ENCODE data around the gene CACNA1F.

DNA sequence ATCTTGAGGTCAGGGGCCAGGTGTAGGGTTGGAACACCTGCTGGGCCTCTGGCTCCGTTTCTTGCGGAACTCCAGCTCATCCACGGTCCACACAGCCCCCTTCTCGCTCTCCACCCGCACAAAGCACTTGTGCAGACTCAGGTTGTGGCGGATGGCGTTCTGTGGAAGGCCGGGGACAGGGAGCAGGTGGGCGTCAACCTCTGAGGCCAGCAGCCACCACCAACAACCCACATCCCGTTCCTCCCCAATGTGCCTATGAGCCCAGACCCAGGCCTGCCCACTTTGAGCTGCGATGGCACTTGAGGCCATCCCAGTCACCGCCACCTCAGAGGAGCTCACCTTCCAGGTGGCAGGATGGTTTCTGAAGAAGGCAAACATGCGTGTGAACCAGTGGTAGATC is 18.2 kb upstream of the CACNA1F start:
- TF ChIP-seq, protein P1, sequence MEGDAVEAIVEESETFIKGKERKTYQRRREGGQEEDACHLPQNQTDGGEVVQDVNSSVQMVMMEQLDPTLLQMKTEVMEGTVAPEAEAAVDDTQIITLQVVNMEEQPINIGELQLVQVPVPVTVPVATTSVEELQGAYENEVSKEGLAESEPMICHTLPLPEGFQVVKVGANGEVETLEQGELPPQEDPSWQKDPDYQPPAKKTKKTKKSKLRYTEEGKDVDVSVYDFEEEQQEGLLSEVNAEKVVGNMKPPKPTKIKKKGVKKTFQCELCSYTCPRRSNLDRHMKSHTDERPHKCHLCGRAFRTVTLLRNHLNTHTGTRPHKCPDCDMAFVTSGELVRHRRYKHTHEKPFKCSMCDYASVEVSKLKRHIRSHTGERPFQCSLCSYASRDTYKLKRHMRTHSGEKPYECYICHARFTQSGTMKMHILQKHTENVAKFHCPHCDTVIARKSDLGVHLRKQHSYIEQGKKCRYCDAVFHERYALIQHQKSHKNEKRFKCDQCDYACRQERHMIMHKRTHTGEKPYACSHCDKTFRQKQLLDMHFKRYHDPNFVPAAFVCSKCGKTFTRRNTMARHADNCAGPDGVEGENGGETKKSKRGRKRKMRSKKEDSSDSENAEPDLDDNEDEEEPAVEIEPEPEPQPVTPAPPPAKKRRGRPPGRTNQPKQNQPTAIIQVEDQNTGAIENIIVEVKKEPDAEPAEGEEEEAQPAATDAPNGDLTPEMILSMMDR (conservative IDR thresholded peaks at IDR 0.05) = no peak
- TF ChIP-seq ZFX (IDR thresholded peaks at IDR 0.05) = no peak
